GM18868 (cell line): ENCODE results near the gene MAP4K5.
"Not testable (repeated sequence)": the region's sequence is repeated elsewhere in the genome, so short reads cannot be mapped to it uniquely, and the experiment has no call there.

Source experiments
- ATAC-seq: cut with Tn5 transposase; IDR thresholded peaks from one replicate; pipeline ENCODE4 v1.9.1; 2021; ENCODE audit warnings: mild to moderate bottlenecking, moderate library complexity; ENCODE audit not compliant: unreplicated experiment

MAP4K5 gene

GRCh38 chr14:50532502-50533240 is at the start of gene MAP4K5:
TSS of gene MAP4K5 (minus strand) at chr14:50532569. CDS start at chr14:50532049, 520 bp downstream.
- ATAC-seq: peak; percentile 95

GRCh38 chr14:50578433-50578832 is 46.1 kb upstream of the MAP4K5 start:
- ATAC-seq: no peak

- no peak for ATAC-seq
Measured at GRCh38 chr14:50577982-50578381, 45.6 kb upstream of the MAP4K5 start.

GRCh38 chr14:50575769-50576168 is 43.4 kb upstream of the MAP4K5 start:
- ATAC-seq: no peak

GRCh38 chr14:50573862-50574261 is 41.5 kb upstream of the MAP4K5 start:
- no peak for ATAC-seq

GRCh38 chr14:50569714-50570274 is 37.4 kb upstream of the MAP4K5 start:
- no peak for ATAC-seq

- no peak for ATAC-seq
Measured at GRCh38 chr14:50562841-50563240, 30.5 kb upstream of the MAP4K5 start.

GRCh38 chr14:50560931-50561285 is 28.5 kb upstream of the MAP4K5 start:
- peak; percentile 24 for ATAC-seq

GRCh38 chr14:50559990-50560930 is 27.9 kb upstream of the MAP4K5 start, which contains the start of gene ATL1:
TSS of gene ATL1 (plus strand) at chr14:50560145. CDS start at chr14:50560266, 121 bp downstream.
- peak; percentile 64 for ATAC-seq

- ATAC-seq: not testable (repeated sequence)
Measured at GRCh38 chr14:50552796-50553195, 20.4 kb upstream of the MAP4K5 start.

- ATAC-seq: no peak
Measured at GRCh38 chr14:50551877-50552276, 19.5 kb upstream of the MAP4K5 start.

GRCh38 chr14:50550294-50550693 is 17.9 kb upstream of the MAP4K5 start:
- ATAC-seq: no peak

- ATAC-seq: no peak
Measured at GRCh38 chr14:50545618-50546017, 13.2 kb upstream of the MAP4K5 start.

GRCh38 chr14:50544911-50545310 is 12.5 kb upstream of the MAP4K5 start:
- no peak for ATAC-seq

GRCh38 chr14:50542941-50543418 is 10.6 kb upstream of the MAP4K5 start:
- peak; percentile 83 for ATAC-seq

GRCh38 chr14:50541159-50541567 is 8.8 kb upstream of the MAP4K5 start:
- ATAC-seq: peak; percentile 41

GRCh38 chr14:50539051-50539450 is 6.7 kb upstream of the MAP4K5 start:
- ATAC-seq: no peak

- ATAC-seq: not testable (repeated sequence)
Measured at GRCh38 chr14:50538034-50538433, 5.7 kb upstream of the MAP4K5 start.

GRCh38 chr14:50534997-50535396 is 2.6 kb upstream of the MAP4K5 start:
- no peak for ATAC-seq

GRCh38 chr14:50534416-50534815 is 2.0 kb upstream of the MAP4K5 start:
- no peak for ATAC-seq

GRCh38 chr14:50533806-50534205 is 1.4 kb upstream of the MAP4K5 start:
- ATAC-seq: no peak
